GM12872 (cell line): ENCODE results near the gene PPP1R9A.

Experiments used
- TF ChIP-seq, protein P1 (sequence below): IDR thresholded peaks from 3 replicates; pipeline ENCODE4 v1.5.1; 2011; ENCODE audit warnings: low read depth, mild to moderate bottlenecking, low read length, moderate library complexity; ENCODE audit not compliant: insufficient read depth

Gene PPP1R9A

DNA sequence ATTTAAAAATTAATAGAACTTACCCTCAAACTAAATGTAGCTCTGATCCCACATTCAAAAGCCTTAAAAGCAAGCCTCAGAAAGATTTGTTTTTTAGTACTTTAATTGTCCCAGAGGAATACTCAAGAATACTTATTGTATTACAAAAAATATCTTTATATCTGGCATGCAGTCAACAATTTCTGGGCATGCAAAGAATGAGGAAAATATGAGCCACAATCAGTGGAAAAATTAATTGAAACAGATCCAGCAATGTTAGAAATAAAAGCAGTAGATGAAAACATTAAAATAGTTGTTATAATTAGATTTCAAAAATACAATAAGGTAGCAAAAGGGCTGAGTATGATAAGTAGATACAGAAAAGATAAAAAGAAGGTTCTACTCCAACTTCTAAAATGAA, 262.3 kb downstream of the PPP1R9A start:
- TF ChIP-seq, protein P1, sequence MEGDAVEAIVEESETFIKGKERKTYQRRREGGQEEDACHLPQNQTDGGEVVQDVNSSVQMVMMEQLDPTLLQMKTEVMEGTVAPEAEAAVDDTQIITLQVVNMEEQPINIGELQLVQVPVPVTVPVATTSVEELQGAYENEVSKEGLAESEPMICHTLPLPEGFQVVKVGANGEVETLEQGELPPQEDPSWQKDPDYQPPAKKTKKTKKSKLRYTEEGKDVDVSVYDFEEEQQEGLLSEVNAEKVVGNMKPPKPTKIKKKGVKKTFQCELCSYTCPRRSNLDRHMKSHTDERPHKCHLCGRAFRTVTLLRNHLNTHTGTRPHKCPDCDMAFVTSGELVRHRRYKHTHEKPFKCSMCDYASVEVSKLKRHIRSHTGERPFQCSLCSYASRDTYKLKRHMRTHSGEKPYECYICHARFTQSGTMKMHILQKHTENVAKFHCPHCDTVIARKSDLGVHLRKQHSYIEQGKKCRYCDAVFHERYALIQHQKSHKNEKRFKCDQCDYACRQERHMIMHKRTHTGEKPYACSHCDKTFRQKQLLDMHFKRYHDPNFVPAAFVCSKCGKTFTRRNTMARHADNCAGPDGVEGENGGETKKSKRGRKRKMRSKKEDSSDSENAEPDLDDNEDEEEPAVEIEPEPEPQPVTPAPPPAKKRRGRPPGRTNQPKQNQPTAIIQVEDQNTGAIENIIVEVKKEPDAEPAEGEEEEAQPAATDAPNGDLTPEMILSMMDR, result no peak

DNA sequence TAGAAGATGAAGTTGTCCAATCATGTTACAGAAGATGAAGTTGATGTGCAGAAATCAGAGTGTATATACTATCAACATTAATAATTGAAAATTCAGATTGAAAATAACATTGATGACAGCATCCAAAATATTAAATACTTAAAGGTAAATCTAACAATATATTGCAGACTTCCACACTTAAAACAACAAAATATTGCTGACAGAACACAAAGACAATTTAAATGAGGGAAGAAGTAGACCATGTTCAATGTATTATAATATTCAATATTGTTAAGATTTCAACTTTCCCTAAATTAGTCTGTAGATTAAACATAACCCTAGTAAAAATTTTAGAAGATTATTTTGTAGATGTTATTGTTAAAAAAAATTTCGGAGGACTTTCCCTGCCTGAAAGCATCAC, 265.0 kb downstream of the PPP1R9A start:
- TF ChIP-seq, protein P1, result no peak

DNA sequence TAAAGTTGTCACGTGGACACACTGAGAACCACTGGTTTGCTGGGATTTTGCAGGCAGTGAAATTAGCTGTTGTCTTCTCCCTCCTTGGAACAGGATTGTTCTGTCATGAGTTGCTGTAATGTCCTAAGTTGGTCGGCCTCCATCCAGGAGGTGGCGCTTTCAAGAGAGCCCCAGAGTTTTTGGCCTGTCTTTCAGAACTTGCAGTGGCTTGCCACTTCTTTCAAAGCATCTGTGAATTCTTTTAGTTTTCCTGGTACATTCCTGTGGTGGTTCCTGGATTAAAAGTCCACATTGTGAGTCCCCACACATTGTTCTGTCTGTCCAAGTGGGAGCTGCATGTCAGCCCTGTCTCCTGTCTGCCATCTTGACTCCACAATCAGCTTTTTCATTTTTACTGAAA, 283.1 kb downstream of the PPP1R9A start:
- TF ChIP-seq, protein P1, result peak; percentile 43; the same call in 1 of the 3 replicates

DNA sequence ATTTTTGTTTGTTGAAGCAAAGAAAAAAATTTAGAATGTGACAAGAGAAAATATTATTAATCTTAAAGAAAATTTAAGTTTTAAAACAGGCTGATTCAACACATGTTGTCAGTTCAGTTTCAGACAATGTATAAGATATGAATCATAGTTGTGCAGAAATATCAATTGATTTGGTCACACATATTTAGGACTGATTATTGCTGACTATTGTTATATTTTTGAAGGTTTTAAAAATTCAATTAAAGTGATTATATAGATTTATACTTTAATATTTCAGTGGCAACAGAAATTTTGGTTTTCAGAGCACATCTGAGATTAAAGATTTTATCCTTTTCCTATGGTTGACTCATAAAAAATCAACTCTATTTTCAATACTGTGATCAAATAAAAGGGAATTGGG, 284.4 kb downstream of the PPP1R9A start:
- TF ChIP-seq, protein P1, result no peak

DNA sequence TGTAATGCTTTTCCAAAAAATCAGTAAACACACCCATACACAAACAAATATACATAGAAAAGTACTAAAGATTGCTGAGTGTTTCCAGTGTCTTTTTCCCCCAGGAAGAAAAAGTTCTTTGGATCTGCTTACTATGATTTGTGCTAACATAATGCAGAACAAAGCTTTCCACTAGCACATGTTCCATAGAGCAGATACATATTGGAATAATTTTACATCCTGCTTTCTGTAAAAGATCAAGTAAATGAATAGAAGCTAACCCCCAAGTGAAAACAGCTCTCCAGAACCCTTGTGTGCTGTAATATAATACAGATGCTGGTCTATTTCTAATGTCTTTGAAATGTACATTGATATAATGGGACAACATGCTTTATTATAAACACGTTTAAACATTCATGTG, 291.5 kb downstream of the PPP1R9A start:
- TF ChIP-seq, protein P1, result no peak

DNA sequence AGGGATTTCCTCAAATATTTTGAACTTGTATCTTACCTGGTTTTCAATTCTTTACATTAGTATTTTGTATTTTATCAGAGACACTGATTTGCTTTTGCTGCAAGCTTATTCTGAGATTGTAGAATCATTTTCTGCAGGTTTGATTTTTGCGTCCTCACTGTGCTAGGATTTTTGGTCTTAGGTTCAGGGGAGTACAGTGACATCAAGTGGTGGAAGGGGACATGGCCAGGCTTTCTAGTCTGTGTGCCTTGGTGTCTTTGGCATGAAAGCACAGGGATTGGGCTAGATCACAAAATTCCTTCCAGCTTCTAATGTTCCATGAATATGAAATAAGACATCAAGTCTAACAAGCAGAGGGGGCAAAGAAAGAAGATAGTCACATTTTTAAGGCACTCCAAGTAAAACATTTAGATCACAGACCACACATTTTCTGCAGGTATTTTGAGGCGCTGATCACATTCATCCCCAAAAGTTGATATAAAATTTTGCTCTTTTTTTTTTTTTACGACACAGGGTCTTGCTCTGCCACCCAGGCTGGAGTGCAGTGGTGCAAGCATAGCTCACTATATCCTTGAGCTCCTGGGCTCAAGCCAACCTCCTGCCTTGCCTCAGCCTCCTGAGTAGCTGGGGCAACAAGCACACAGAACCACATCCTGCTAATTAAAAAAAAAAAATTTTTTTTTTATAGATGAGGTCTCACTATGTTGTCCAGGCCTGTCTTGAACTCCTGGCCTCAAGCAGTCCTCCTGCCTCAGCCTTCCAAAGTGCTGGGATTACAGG, 292.6 kb downstream of the PPP1R9A start:
- TF ChIP-seq, protein P1, result peak; percentile 59

DNA sequence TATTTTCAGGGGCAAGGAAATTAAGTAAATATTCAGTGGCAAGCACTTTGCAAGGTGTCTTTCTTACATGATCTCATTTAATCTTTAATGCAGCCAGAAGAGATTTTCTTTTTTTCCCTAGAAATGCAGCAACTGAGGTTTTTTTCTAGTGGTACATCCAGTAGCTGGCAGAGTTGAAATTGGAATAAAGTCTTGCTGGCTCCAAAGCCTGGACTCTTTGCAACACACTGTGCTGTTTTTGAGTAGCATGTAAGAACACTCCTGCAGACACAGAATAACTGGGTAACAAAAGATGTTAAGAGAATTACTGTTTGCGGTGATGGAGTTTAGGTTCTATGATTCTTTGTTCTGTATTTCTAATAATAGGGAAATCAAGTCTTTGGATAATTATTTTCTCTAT, 293.3 kb downstream of the PPP1R9A start:
- TF ChIP-seq, protein P1, result no peak
